Measurements from ENCODE around the gene MAP2K3.

Gene MAP2K3

DNA sequence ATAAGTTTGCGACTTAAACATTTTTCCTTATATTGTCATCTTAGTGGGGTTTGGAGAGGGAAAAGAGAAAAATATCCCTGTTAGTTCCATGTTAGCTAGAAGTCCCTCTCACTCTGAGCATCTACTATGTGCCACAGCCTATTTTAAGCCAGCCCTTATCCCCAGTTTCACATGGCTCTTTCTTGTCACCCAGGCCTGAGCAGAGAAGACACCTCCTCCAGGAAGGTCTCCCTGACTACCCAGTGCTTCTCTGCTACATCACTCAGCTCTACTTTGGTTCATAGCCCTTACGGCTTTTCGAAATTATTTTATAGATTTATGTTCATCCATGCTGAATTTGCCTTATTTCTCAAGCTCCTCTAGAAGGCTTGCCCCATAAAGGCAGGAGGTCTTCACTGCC lies 7.2 kb upstream of the MAP2K3 start:
- DNase-seq (ENCODE audit: low read depth), result no peak
- H3K4me3 ChIP-seq (ENCODE audit: low read length), result no peak overlapping the region

GRCh38 chr17:21278450-21279197 lies 5.9 kb upstream of the MAP2K3 start:
- H3K4me3 ChIP-seq (ENCODE audit: low read length), result no peak overlapping the region
- TF ChIP-seq, protein P1, sequence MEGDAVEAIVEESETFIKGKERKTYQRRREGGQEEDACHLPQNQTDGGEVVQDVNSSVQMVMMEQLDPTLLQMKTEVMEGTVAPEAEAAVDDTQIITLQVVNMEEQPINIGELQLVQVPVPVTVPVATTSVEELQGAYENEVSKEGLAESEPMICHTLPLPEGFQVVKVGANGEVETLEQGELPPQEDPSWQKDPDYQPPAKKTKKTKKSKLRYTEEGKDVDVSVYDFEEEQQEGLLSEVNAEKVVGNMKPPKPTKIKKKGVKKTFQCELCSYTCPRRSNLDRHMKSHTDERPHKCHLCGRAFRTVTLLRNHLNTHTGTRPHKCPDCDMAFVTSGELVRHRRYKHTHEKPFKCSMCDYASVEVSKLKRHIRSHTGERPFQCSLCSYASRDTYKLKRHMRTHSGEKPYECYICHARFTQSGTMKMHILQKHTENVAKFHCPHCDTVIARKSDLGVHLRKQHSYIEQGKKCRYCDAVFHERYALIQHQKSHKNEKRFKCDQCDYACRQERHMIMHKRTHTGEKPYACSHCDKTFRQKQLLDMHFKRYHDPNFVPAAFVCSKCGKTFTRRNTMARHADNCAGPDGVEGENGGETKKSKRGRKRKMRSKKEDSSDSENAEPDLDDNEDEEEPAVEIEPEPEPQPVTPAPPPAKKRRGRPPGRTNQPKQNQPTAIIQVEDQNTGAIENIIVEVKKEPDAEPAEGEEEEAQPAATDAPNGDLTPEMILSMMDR (conservative IDR thresholded peaks at IDR 0.05; ENCODE audit: low read length), result 0 out of 2 replicates have a peak, but pooled peaks have one; percentile 30
- peak; percentile 52 for DNase-seq (ENCODE audit: low read depth)

More for the DNA sequence above, 7.2 kb upstream of the MAP2K3 start:
- TF ChIP-seq, protein P1 (conservative IDR thresholded peaks at IDR 0.05; ENCODE audit: low read length), result no peak

- DNase-seq (ENCODE audit: low read depth), result no peak
- TF ChIP-seq, protein P1 (conservative IDR thresholded peaks at IDR 0.05; ENCODE audit: low read length), result no peak
- H3K4me3 ChIP-seq (ENCODE audit: low read length), result no peak overlapping the region
Measured at GRCh38 chr17:21279198-21279535, 5.3 kb upstream of the MAP2K3 start.

DNA sequence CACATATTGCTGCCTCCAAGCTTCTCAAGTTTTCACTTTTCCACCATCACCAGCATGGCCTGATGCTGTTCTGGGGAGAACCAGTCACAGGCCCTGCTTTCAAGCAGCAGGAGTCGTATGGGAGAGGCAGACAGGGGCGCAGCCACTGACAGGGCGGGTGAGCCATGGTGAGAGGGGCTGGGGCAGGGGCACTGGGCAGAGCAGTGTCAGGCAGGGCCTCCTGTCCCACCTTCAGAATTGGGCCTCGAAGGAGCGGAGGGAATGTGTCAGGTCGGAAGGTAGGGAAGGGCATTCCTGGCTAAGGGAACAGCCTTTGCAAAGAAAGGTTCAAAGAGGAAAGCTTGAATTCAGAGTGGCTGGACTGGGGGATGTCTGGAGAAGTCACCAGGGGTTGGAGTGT lies 4.9 kb upstream of the MAP2K3 start:
- DNase-seq (ENCODE audit: low read depth), result no peak
- TF ChIP-seq, protein P1 (conservative IDR thresholded peaks at IDR 0.05; ENCODE audit: low read length), result no peak
- no peak overlapping the region for H3K4me3 ChIP-seq (ENCODE audit: low read length)

GRCh38 chr17:21280081-21280518 lies 4.4 kb upstream of the MAP2K3 start:
- TF ChIP-seq, protein P1 (conservative IDR thresholded peaks at IDR 0.05; ENCODE audit: low read length), result peak; percentile 95
- peak; percentile 75 for DNase-seq (ENCODE audit: low read depth)
- no peak overlapping the region for H3K4me3 ChIP-seq (ENCODE audit: low read length)

DNA sequence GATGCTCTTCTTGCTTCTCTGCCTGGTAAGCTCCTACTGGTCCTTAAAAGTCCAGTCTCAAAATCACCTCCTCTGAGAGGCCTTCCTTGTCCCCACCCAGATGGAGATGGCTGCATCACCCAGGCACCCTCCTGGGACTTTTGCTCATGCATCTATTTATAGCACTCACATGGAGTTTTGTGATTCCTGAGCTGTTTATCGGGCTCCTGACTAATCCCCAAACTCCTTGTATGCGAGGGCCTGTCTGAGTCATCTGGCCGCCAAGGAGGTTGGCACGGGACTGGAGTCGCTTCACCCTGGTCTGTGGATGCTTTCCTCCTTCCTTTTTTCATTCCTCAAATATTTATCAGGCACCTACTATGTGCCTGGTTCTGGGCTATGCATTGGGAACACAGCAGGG lies 2.3 kb upstream of the MAP2K3 start:
- TF ChIP-seq, protein P1 (conservative IDR thresholded peaks at IDR 0.05; ENCODE audit: low read length), result no peak
- DNase-seq (ENCODE audit: low read depth), result peak; percentile 98
- no peak overlapping the region for H3K4me3 ChIP-seq (ENCODE audit: low read length)

GRCh38 chr17:21282850-21283249 lies 1.7 kb upstream of the MAP2K3 start:
- no peak overlapping the region for H3K4me3 ChIP-seq (ENCODE audit: low read length)
- DNase-seq (ENCODE audit: low read depth), result no peak
- TF ChIP-seq, protein P1 (conservative IDR thresholded peaks at IDR 0.05; ENCODE audit: low read length), result no peak
